CD4-positive, alpha-beta memory T cell (primary cell): ENCODE measurements around the gene HELZ. TPM values are rescaled to one million over a fixed set of nuclear protein-coding genes. Genes with fewer than 3 reads are reported as not detected.

Experiments used
- CTCF ChIA-PET: fragments of 350-600 bp; sonication (Branson Sonifier 250); formaldehyde crosslinking; loops from one replicate; lab custom pipeline; 2021; ENCODE audit warnings: inconsistent platforms; ENCODE audit not compliant: partially characterized antibody; lab: Charles Lee
- POLR2A ChIA-PET: fragments of 350-600 bp; sonication (Branson Sonifier 250); formaldehyde crosslinking; loops from one replicate; lab custom pipeline; 2021; ENCODE audit not compliant: partially characterized antibody; lab: Charles Lee
- DNase-seq, 5 donors: peaks; one replicate each; pipeline versions ENCODE4 v3.0.0 to v3.0.0-alpha.2; 2020 to 2022; ENCODE audit warnings: mixed read lengths in 1 of 5
- H3K27ac ChIP-seq: one replicate; pipeline ENCODE4 v1.7.0; 2013; ENCODE audit warnings: low read depth, low read length
- H3K27me3 ChIP-seq: 2 replicates; pipeline ENCODE4 v1.7.0; 2013; ENCODE audit warnings: mild to moderate bottlenecking, low read length, moderate library complexity; ENCODE audit not compliant: insufficient read depth
- H3K36me3 ChIP-seq: 2 replicates; pipeline ENCODE4 v1.7.0; 2013; ENCODE audit warnings: mild to moderate bottlenecking, low read length, moderate library complexity; ENCODE audit not compliant: insufficient read depth
- H3K4me1 ChIP-seq: 2 replicates; pipeline ENCODE4 v1.7.0; 2013; ENCODE audit warnings: mild to moderate bottlenecking, low read length, moderate library complexity; ENCODE audit not compliant: insufficient read depth
- H3K4me3 ChIP-seq, 2 donors: one replicate each; pipeline ENCODE4 v1.7.0; 2013; ENCODE audit warnings: low read length in 2 of 2, mild to moderate bottlenecking in 1 of 2
- H3K9me3 ChIP-seq, 2 donors: one replicate each; pipeline ENCODE4 v1.7.0; 2013; ENCODE audit warnings: low read length in 2 of 2, control low read depth in 1 of 2; ENCODE audit not compliant: control insufficient read depth in 1 of 2
- H3K27ac Mint-ChIP-seq, 7 donors: one replicate each; pipeline ENCODE4 v1.8.0; 2020 to 2021; ENCODE audit warnings: mixed read lengths in 7 of 7, mild to moderate bottlenecking in 6 of 7, inconsistent platforms in 3 of 7, moderate library complexity in 3 of 7
- H3K27me3 Mint-ChIP-seq, 2 donors: one replicate each; pipeline ENCODE4 v1.8.0; 2020 to 2021; ENCODE audit warnings: mixed read lengths in 2 of 2
- H3K36me3 Mint-ChIP-seq, 2 donors: one replicate each; pipeline ENCODE4 v1.8.0; 2020 to 2021; ENCODE audit warnings: mixed read lengths in 2 of 2, inconsistent platforms in 1 of 2, mild to moderate bottlenecking in 1 of 2
- H3K4me1 Mint-ChIP-seq, 4 donors: one replicate each; pipeline ENCODE4 v1.8.0; 2020 to 2021; ENCODE audit warnings: mixed read lengths in 4 of 4, mild to moderate bottlenecking in 1 of 4
- H3K4me3 Mint-ChIP-seq, 8 donors: one replicate each; pipeline ENCODE4 v1.8.0; 2020 to 2021; ENCODE audit warnings: mixed read lengths in 8 of 8, mild to moderate bottlenecking in 7 of 8, moderate library complexity in 6 of 8, inconsistent platforms in 3 of 8
- H3K9me3 Mint-ChIP-seq, 8 donors: one replicate each; pipeline ENCODE4 v1.8.0; 2020 to 2021; ENCODE audit warnings: mixed read lengths in 8 of 8, mild to moderate bottlenecking in 5 of 8, inconsistent platforms in 3 of 8, moderate library complexity in 1 of 8
- intact Hi-C: fragments of 100-400 bp; cut with micrococcal nuclease; formaldehyde crosslinking; loops from one replicate; pipeline ENCODE4 v1.15.1; 2023
- polyA plus RNA-seq, 2 donors: library from polyadenylated mRNA; unstranded; fragments of 300-500 nt; fragmentation: Illumina TruSeq; gene quantifications; one replicate each; pipeline ENCODE4 v1.2.3, GENCODE V29; 2021
- total RNA-seq, 2 experiments: library from RNA; stranded (reverse); gene quantifications; one replicate each; pipeline ENCODE4 v1.2.3, GENCODE V29; 2021

HELZ gene
- total and polyA plus RNA-seq, 4 experiments from 2014 or later, result 32.0 to 104 (median 86.4) TPM

GRCh38 chr17:67030641-67031040 lies 214.4 kb downstream of the HELZ start:
- Histone ChIP-seq H3K4me1 (no peaks in the 10 kb centered on the region), H3K4me3 (no peak overlapping the region), H3K36me3 (no peaks in the 10 kb centered on the region), H3K9me3 (no peaks in the 10 kb centered on the region), H3K27ac (no peak overlapping the region), H3K27me3 (no peaks in the 10 kb centered on the region)
- peaks cover 0 to under 1% of the 10 kb centered on the region in 2 donors for H3K27me3 Mint-ChIP-seq
- ChIA-PET POLR2A (no interaction called here), CTCF (no interaction called here)
- H3K36me3 Mint-ChIP-seq, result no peaks in the 10 kb centered on the region
- no peak overlapping the region for H3K27ac Mint-ChIP-seq
- H3K9me3 Mint-ChIP-seq, result no peaks in the 10 kb centered on the region
- H3K4me1 Mint-ChIP-seq, result peaks cover 0 to 1% (median 0%) of the 10 kb centered on the region in 4 donors
- H3K4me3 Mint-ChIP-seq, result no peak overlapping the region
- DNase-seq, result no peak
- intact Hi-C loops, result no loop called here

- no peaks in the 10 kb centered on the region for H3K9me3 ChIP-seq
- intact Hi-C loops, result no loop called here
- H3K27ac ChIP-seq, result no peak overlapping the region
- no peaks in the 10 kb centered on the region for H3K36me3 Mint-ChIP-seq
- no peak for DNase-seq
- POLR2A ChIA-PET, result no interaction called here
- H3K9me3 Mint-ChIP-seq, result no peaks in the 10 kb centered on the region
- H3K27me3 Mint-ChIP-seq, result peaks cover 0 to 3% of the 10 kb centered on the region in 2 donors
- no peak overlapping the region for H3K27ac Mint-ChIP-seq
- no peak overlapping the region for H3K4me3 ChIP-seq
- no peaks in the 10 kb centered on the region for H3K36me3 ChIP-seq
- CTCF ChIA-PET, result no interaction called here
- H3K4me3 Mint-ChIP-seq, result no peak overlapping the region
- no peaks in the 10 kb centered on the region for H3K4me1 Mint-ChIP-seq
- no peaks in the 10 kb centered on the region for H3K4me1 ChIP-seq
- H3K27me3 ChIP-seq, result no peaks in the 10 kb centered on the region
These were observed 217.9 kb downstream of the HELZ start for GRCh38 chr17:67027031-67027628.

GRCh38 chr17:67026341-67026740 lies 218.7 kb downstream of the HELZ start:
- CTCF ChIA-PET, result no interaction called here
- no peak overlapping the region for H3K27ac Mint-ChIP-seq
- H3K9me3 ChIP-seq, result no peaks in the 10 kb centered on the region
- no peaks in the 10 kb centered on the region for H3K4me1 ChIP-seq
- no peak overlapping the region for H3K4me3 ChIP-seq
- DNase-seq, result no peak
- peaks cover 0 to 3% of the 10 kb centered on the region in 2 donors for H3K27me3 Mint-ChIP-seq
- POLR2A ChIA-PET, result no interaction called here
- intact Hi-C loops, result no loop called here
- H3K36me3 Mint-ChIP-seq, result no peaks in the 10 kb centered on the region
- H3K36me3 ChIP-seq, result no peaks in the 10 kb centered on the region
- no peaks in the 10 kb centered on the region for H3K27me3 ChIP-seq
- H3K9me3 Mint-ChIP-seq, result no peaks in the 10 kb centered on the region
- H3K27ac ChIP-seq, result no peak overlapping the region
- no peak overlapping the region for H3K4me3 Mint-ChIP-seq
- no peaks in the 10 kb centered on the region for H3K4me1 Mint-ChIP-seq

GRCh38 chr17:67025216-67025792 lies 219.7 kb downstream of the HELZ start:
- no peaks in the 10 kb centered on the region for H3K9me3 Mint-ChIP-seq
- H3K36me3 ChIP-seq, result no peaks in the 10 kb centered on the region
- intact Hi-C loops, result no loop called here
- no peak overlapping the region for H3K27ac Mint-ChIP-seq
- ChIA-PET POLR2A (no interaction called here), CTCF (no interaction called here)
- H3K27me3 ChIP-seq, result no peaks in the 10 kb centered on the region
- no peak overlapping the region for H3K4me3 Mint-ChIP-seq
- H3K36me3 Mint-ChIP-seq, result no peaks in the 10 kb centered on the region
- no peak overlapping the region for H3K4me3 ChIP-seq
- no peaks in the 10 kb centered on the region for H3K4me1 Mint-ChIP-seq
- H3K4me1 ChIP-seq, result no peaks in the 10 kb centered on the region
- H3K9me3 ChIP-seq, result no peaks in the 10 kb centered on the region
- no peak for DNase-seq
- H3K27me3 Mint-ChIP-seq, result peaks cover 0 to 3% of the 10 kb centered on the region in 2 donors
- H3K27ac ChIP-seq, result no peak overlapping the region

GRCh38 chr17:67024736-67025135 lies 220.3 kb downstream of the HELZ start:
- Histone ChIP-seq H3K27me3 (no peaks in the 10 kb centered on the region), H3K36me3 (no peaks in the 10 kb centered on the region), H3K4me1 (no peaks in the 10 kb centered on the region), H3K9me3 (no peaks in the 10 kb centered on the region), H3K27ac (no peak overlapping the region), H3K4me3 (no peak overlapping the region)
- Mint-ChIP-seq H3K9me3 (no peaks in the 10 kb centered on the region), H3K27me3 (peaks cover 0 to 3% of the 10 kb centered on the region in 2 donors), H3K4me3 (no peak overlapping the region), H3K4me1 (no peaks in the 10 kb centered on the region), H3K27ac (peak overlapping the region in 1 of 7 donors; percentile 4), H3K36me3 (no peaks in the 10 kb centered on the region)
- intact Hi-C loops, result no loop called here
- DNase-seq, result no peak
- ChIA-PET CTCF (no interaction called here), POLR2A (no interaction called here)

GRCh38 chr17:67022451-67022810 lies 222.6 kb downstream of the HELZ start:
- Mint-ChIP-seq H3K27ac (no peak overlapping the region), H3K9me3 (no peaks in the 10 kb centered on the region), H3K27me3 (peaks cover under 1 to 3% of the 10 kb centered on the region in 2 donors), H3K4me1 (no peaks in the 10 kb centered on the region), H3K4me3 (no peak overlapping the region), H3K36me3 (no peaks in the 10 kb centered on the region)
- ChIA-PET CTCF (no interaction called here), POLR2A (no interaction called here)
- Histone ChIP-seq H3K4me1 (no peaks in the 10 kb centered on the region), H3K27ac (no peak overlapping the region), H3K4me3 (no peak overlapping the region), H3K27me3 (no peaks in the 10 kb centered on the region), H3K36me3 (no peaks in the 10 kb centered on the region), H3K9me3 (no peaks in the 10 kb centered on the region)
- no peak for DNase-seq
- intact Hi-C loops, result no loop called here

- no peak overlapping the region for H3K4me3 ChIP-seq
- H3K9me3 ChIP-seq, result no peaks in the 10 kb centered on the region
- no peaks in the 10 kb centered on the region for H3K4me1 ChIP-seq
- H3K27ac Mint-ChIP-seq, result no peak overlapping the region
- H3K27ac ChIP-seq, result no peak overlapping the region
- no peak overlapping the region for H3K4me3 Mint-ChIP-seq
- no peaks in the 10 kb centered on the region for H3K4me1 Mint-ChIP-seq
- H3K36me3 ChIP-seq, result no peaks in the 10 kb centered on the region
- ChIA-PET POLR2A (no interaction called here), CTCF (no interaction called here)
- H3K9me3 Mint-ChIP-seq, result no peaks in the 10 kb centered on the region
- H3K36me3 Mint-ChIP-seq, result no peaks in the 10 kb centered on the region
- H3K27me3 Mint-ChIP-seq, result peaks cover 3% of the 10 kb centered on the region in 2 donors
- intact Hi-C loops, result no loop called here
- no peak for DNase-seq
- H3K27me3 ChIP-seq, result no peaks in the 10 kb centered on the region
These were observed 223.1 kb downstream of the HELZ start for GRCh38 chr17:67021743-67022450.
